Esophagus muscularis mucosa (tissue), 4 donors: ENCODE results near the gene WDR49. TPM values are rescaled to one million over a fixed set of nuclear protein-coding genes. Genes with fewer than 3 reads are reported as not detected.

Experiments
- DNase-seq: peaks from one replicate; pipeline ENCODE4 v3.0.0-alpha.2; 2017; ENCODE audit errors: extremely low spot score
- H3K27ac ChIP-seq, 4 donors: fragments of 200-600 bp; sonication (generic); replicated peaks in 1 of 4; 1 replicate in 3 of 4; 2 replicates in 1 of 4; pipeline ENCODE4 v1.5.1; 2016 to 2019; ENCODE audit warnings: mild to moderate bottlenecking in 1 of 4
- H3K27me3 ChIP-seq, 4 donors: fragments of 200-600 bp; sonication (generic); one replicate each; pipeline versions ENCODE4 v1.5.1 to v1.6.0; 2016 to 2019
- H3K36me3 ChIP-seq, 4 donors: fragments of 200-600 bp; sonication (generic); one replicate each; pipeline ENCODE4 v1.5.1; 2016 to 2019
- H3K4me1 ChIP-seq, 4 donors: fragments of 200-600 bp; sonication (generic); one replicate each; pipeline ENCODE4 v1.5.1; 2016 to 2019
- H3K4me3 ChIP-seq, 4 donors: fragments of 200-600 bp; sonication (generic); 1 replicate in 2 of 4; 2 replicates in 2 of 4; pipeline ENCODE4 v1.5.1; 2016 to 2019; ENCODE audit warnings: mild to moderate bottlenecking in 4 of 4, moderate library complexity in 1 of 4
- H3K9me3 ChIP-seq, 4 donors: fragments of 200-600 bp; sonication (generic); 1 replicate in 3 of 4; 2 replicates in 1 of 4; pipeline ENCODE4 v1.5.1; 2016 to 2019
- EP300 ChIP-seq: sonication (generic); formaldehyde crosslinking; IDR thresholded peaks from one replicate; pipeline ENCODE4 v1.6.1; 2017; ENCODE audit warnings: antibody characterized with exemption
- POLR2A ChIP-seq: fragments of 450-650 bp; IDR thresholded peaks from one replicate; pipeline ENCODE4 v1.6.1; 2017; ENCODE audit warnings: antibody characterized with exemption, moderate library complexity, mild to moderate bottlenecking, low read depth
- POLR2AphosphoS5 ChIP-seq, 2 donors: sonication (generic); formaldehyde crosslinking; IDR thresholded peaks; one replicate each; pipeline ENCODE4 v1.6.1; 2017; ENCODE audit warnings: antibody characterized with exemption in 2 of 2
- WGBS: methylation state at CpG from one replicate; pipeline ENCODE4 v1.1.5; 2018; 5-methylcytosine and 5-hydroxymethylcytosine counted together
- intact Hi-C: fragments of 100-400 bp; cut with DNase I; formaldehyde crosslinking; loops from one replicate; pipeline ENCODE4 v1.15.1; 2023
- total RNA-seq, 4 donors: library from RNA; depleted of rRNA; stranded (reverse); fragments of >200 nt; gene quantifications; one replicate each; pipeline versions ENCODE4 v1.1.0 to v1.2.1, GENCODE V29; 2016
- TF ChIP-seq, protein P1 (sequence below), 3 experiments: fragments of 200-600 bp in 2 of 3; fragments of 450-650 bp in 1 of 3; sonication (generic) in 2 of 3; IDR thresholded peaks; one replicate each; pipeline ENCODE4 v1.5.1; 2017 to 2019; ENCODE audit warnings: antibody characterized with exemption in 3 of 3, mild to moderate bottlenecking in 2 of 3, moderate library complexity in 1 of 3

WDR49 gene
- 1 to 10 TPM; 2.9 to 9.9 (median 7.2) TPM for total RNA-seq

DNA sequence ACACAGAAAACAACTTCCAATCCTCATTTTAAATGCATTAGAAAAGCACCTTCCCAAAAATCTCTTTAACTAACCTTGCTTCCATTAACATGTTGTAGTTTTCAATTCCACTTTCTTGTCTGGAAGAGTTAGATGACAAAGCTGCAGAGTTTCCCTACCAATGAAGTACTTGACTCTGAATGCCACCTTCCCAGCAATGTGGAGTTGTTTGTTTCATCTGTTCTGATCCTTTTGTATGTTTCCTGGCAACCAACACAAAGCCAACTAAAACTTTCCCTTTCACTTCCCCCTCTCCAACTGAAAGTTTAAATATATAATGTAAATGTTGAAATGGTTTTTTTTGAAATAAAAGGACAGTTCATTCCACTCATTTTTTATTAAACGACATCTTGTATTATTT lies at the start of gene WDR49:
Gene WDR49, minus strand, starts transcription at position 183 of the 400 bp plus-strand sequence. CDS start 517 bp downstream, outside the sequence.
- peak in 1 of 2 donors; percentile 17 for TF ChIP-seq POLR2AphosphoS5 (IDR thresholded peaks at IDR 0.05)
- TF ChIP-seq, protein P1, sequence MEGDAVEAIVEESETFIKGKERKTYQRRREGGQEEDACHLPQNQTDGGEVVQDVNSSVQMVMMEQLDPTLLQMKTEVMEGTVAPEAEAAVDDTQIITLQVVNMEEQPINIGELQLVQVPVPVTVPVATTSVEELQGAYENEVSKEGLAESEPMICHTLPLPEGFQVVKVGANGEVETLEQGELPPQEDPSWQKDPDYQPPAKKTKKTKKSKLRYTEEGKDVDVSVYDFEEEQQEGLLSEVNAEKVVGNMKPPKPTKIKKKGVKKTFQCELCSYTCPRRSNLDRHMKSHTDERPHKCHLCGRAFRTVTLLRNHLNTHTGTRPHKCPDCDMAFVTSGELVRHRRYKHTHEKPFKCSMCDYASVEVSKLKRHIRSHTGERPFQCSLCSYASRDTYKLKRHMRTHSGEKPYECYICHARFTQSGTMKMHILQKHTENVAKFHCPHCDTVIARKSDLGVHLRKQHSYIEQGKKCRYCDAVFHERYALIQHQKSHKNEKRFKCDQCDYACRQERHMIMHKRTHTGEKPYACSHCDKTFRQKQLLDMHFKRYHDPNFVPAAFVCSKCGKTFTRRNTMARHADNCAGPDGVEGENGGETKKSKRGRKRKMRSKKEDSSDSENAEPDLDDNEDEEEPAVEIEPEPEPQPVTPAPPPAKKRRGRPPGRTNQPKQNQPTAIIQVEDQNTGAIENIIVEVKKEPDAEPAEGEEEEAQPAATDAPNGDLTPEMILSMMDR (IDR thresholded peaks at IDR 0.05): no peak
- H3K4me3 ChIP-seq: peak within 1 kb of the TSS in 3 of 4 donors; percentile 11 to 23 (median 13)

DNA sequence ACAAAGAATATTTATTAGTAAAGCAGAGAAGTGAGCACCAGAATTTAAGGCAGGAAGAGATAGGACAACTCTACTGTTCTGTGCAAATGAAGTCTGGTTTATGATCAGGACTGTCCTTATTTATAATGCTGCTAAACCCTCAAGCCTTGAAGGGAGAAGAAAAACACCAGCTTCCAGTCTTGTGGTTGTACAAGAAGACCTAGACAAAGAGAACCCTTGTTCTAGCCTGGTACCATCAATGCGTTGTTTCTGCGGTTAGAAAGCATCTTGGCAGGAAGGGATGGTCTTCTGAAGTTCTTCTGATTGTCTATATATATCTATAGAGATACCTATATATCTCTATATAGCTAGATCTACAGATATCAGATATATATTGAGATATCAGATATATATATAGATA lies 47.2 kb upstream of the WDR49 start:
- Histone ChIP-seq H3K36me3 (peaks cover 0 to 25% (median 8%) of the 10 kb centered on the region in 4 donors), H3K9me3 (no peaks in the 10 kb centered on the region), H3K4me1 (no peaks in the 10 kb centered on the region), H3K27ac (no peak overlapping the region), H3K4me3 (no peak overlapping the region), H3K27me3 (no peaks in the 10 kb centered on the region)
- DNase-seq: no peak
- 97% methylated on average over 2 of the region's 2 CpGs for WGBS
- TF ChIP-seq, protein P1 (IDR thresholded peaks at IDR 0.05): no peak
- TF ChIP-seq POLR2A (no peak), POLR2AphosphoS5 (IDR thresholded peaks at IDR 0.05) (no peak), EP300 (no peak)
- intact Hi-C loops: no loop called here

More for the DNA sequence above, at the start of gene WDR49:
- Histone ChIP-seq H3K27ac (peak within 1 kb of the TSS in 3 of 4 donors; percentile 30 to 51 (median 34)), H3K27me3 (no peaks in the 10 kb centered on the region), H3K9me3 (no peaks in the 10 kb centered on the region), H3K36me3 (no peaks in the 10 kb centered on the region), H3K4me1 (peaks cover 4 to 26% (median 14%) of the 10 kb centered on the region in 4 donors)
- intact Hi-C loops: no loop called here
- no peak for DNase-seq
- 51% methylated on average over 1 of the region's 1 CpG for WGBS

DNA sequence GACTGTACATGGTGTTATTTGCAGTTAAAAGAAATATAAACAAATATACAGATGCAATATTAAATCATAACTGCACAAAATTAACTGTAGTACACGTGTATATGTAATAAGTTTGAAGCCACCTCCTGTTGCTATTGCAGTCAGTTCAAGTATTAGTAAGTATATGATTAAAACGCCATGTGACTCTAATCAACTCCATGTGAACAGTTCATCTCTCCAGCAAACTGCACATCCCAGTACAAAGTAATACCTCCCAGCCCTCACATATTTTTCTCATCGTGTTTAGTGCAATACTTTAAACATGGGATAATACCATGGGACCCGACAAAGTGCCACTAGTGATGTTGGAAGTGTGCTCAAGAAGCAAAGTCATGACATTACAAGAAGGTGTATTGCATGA lies 46.3 kb upstream of the WDR49 start:
- no peaks in the 10 kb centered on the region for H3K4me1 ChIP-seq
- no peaks in the 10 kb centered on the region for H3K27me3 ChIP-seq
- H3K9me3 ChIP-seq: no peaks in the 10 kb centered on the region
- H3K27ac ChIP-seq: no peak overlapping the region
- WGBS: 92% methylated on average over 4 of the region's 4 CpGs
- intact Hi-C loops: no loop called here
- peaks cover 0 to 34% (median 13%) of the 10 kb centered on the region in 4 donors for H3K36me3 ChIP-seq
- DNase-seq: no peak
- H3K4me3 ChIP-seq: no peak overlapping the region
- TF ChIP-seq POLR2A (no peak), EP300 (no peak), POLR2AphosphoS5 (IDR thresholded peaks at IDR 0.05) (no peak)
- TF ChIP-seq, protein P1 (IDR thresholded peaks at IDR 0.05): no peak

DNA sequence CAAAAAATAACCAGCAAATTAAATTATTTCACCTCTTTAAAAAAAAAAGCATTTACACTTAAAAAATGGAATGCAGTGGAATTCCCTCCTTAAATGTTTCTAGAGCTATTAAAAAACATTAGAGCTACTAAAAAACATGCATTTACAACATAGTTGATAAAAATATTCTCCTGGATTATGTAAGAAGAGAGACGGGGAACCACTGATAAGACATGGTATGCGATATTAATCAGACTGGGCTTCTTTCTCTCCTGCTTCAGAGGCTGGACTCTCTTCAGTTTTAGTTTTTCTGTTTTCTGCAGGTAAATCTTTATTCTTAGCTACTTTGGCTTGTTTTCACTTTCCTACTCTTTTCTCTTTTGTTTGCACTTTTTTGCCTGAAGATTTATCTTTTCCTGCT lies 40.4 kb upstream of the WDR49 start:
- no peaks in the 10 kb centered on the region for H3K4me1 ChIP-seq
- TF ChIP-seq, protein P1 (IDR thresholded peaks at IDR 0.05): no peak
- TF ChIP-seq EP300 (no peak), POLR2AphosphoS5 (IDR thresholded peaks at IDR 0.05) (no peak), POLR2A (no peak)
- no peak overlapping the region for H3K27ac ChIP-seq
- no peak overlapping the region for H3K4me3 ChIP-seq
- no peaks in the 10 kb centered on the region for H3K27me3 ChIP-seq
- WGBS: 87% methylated on average over 2 of the region's 2 CpGs
- intact Hi-C loops: no loop called here
- no peak for DNase-seq
- H3K36me3 ChIP-seq: peaks cover 0 to 49% (median 24%) of the 10 kb centered on the region in 4 donors
- H3K9me3 ChIP-seq: no peaks in the 10 kb centered on the region

DNA sequence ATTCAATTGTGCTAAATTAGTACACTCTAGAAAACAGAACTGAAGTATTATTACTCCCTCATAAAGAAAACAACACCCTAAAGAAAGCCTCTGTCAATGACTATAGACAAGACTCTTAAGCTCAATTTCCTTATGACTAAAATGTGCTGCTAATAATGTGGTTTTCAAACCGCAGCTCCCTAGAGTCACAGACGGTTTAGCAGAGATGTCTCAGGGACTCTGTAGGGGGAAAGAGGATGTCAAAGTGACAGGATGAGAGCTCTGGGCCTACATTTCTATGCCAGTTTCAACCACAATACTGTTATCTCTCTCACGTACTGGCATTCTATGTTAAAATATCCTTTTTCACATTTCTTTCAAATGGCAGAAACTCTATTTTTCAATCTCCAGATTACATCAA lies 37.6 kb upstream of the WDR49 start:
- TF ChIP-seq POLR2AphosphoS5 (IDR thresholded peaks at IDR 0.05): no peak
- TF ChIP-seq POLR2A: no peak
- TF ChIP-seq, protein P1 (IDR thresholded peaks at IDR 0.05): no peak
- TF ChIP-seq EP300: no peak
- no peak for DNase-seq
- intact Hi-C loops: no loop called here
- WGBS: 75% methylated on average over 3 of the region's 3 CpGs
- Histone ChIP-seq H3K36me3 (peaks cover 0 to 53% (median 31%) of the 10 kb centered on the region in 4 donors), H3K9me3 (no peaks in the 10 kb centered on the region), H3K27me3 (no peaks in the 10 kb centered on the region), H3K4me3 (no peak overlapping the region), H3K4me1 (no peaks in the 10 kb centered on the region), H3K27ac (no peak overlapping the region)
